COLO668 (cell line): ENCODE data around the gene ZG16B.

Experiments used
- DNase-seq: peaks from one replicate; lab custom pipeline; 2025; ENCODE audit not compliant: unreplicated experiment; lab: John Stamatoyannopoulos, UW

ZG16B gene

GRCh38 chr16:2865651-2866050 lies 35.5 kb downstream of the ZG16B start:
- DNase-seq = no peak

GRCh38 chr16:2866431-2866830 lies 36.3 kb downstream of the ZG16B start:
- DNase-seq = no peak

GRCh38 chr16:2867661-2867986 lies 37.5 kb downstream of the ZG16B start:
- no peak for DNase-seq

GRCh38 chr16:2867987-2868789 lies 38.1 kb downstream of the ZG16B start:
- DNase-seq = peak; percentile 93

GRCh38 chr16:2871926-2872325 lies 41.8 kb downstream of the ZG16B start:
- no peak for DNase-seq

GRCh38 chr16:2874032-2874911 lies 44.2 kb downstream of the ZG16B start:
- DNase-seq = no peak

- peak; percentile 77 for DNase-seq
Observed at GRCh38 chr16:2874912-2875362, 44.8 kb downstream of the ZG16B start.

- DNase-seq = no peak
Observed at GRCh38 chr16:2879854-2880508, 49.9 kb downstream of the ZG16B start.
